Type B pancreatic cell (in vitro differentiated cells): Measurements from ENCODE around the gene SLC6A19. TPM values are rescaled to one million over a fixed set of nuclear protein-coding genes. Genes with fewer than 3 reads are reported as not detected.

Source experiments
- DNase-seq: peaks from one replicate; pipeline ENCODE4 v3.0.0; 2021; ENCODE audit warnings: mixed read lengths; ENCODE audit not compliant: unreplicated experiment; ENCODE audit errors: extremely low spot score
- H3K27ac Mint-ChIP-seq: 2 replicates; pipeline ENCODE4 v1.8.0; 2021; ENCODE audit warnings: mild to moderate bottlenecking, mixed read lengths
- H3K27me3 Mint-ChIP-seq: 2 replicates; pipeline ENCODE4 v1.8.0; 2021; ENCODE audit warnings: mixed read lengths
- H3K36me3 Mint-ChIP-seq: 2 replicates; pipeline ENCODE4 v1.8.0; 2021; ENCODE audit warnings: mixed read lengths
- H3K4me1 Mint-ChIP-seq: one replicate; pipeline ENCODE4 v1.8.0; 2021; ENCODE audit warnings: mixed read lengths; ENCODE audit not compliant: unreplicated experiment
- H3K4me3 Mint-ChIP-seq: 2 replicates; pipeline ENCODE4 v1.8.0; 2021; ENCODE audit warnings: mild to moderate bottlenecking, mixed read lengths
- H3K9me3 Mint-ChIP-seq: 2 replicates; pipeline ENCODE4 v1.8.0; 2021; ENCODE audit warnings: mixed read lengths
- CTCF ChIP-seq: fragments of 200-600 bp; sonication (generic); conservative IDR thresholded peaks from 2 replicates; pipeline ENCODE4 v1.5.0; 2021; ENCODE audit warnings: antibody characterized with exemption, mild to moderate bottlenecking
- total RNA-seq: library from RNA; stranded (reverse); gene quantifications from 2 replicates; pipeline ENCODE4 v1.2.1, GENCODE V29; 2021; ENCODE audit warnings: low replicate concordance

SLC6A19 gene
- total RNA-seq, 1 donor from 2014 or later, result 12.6 TPM

DNA sequence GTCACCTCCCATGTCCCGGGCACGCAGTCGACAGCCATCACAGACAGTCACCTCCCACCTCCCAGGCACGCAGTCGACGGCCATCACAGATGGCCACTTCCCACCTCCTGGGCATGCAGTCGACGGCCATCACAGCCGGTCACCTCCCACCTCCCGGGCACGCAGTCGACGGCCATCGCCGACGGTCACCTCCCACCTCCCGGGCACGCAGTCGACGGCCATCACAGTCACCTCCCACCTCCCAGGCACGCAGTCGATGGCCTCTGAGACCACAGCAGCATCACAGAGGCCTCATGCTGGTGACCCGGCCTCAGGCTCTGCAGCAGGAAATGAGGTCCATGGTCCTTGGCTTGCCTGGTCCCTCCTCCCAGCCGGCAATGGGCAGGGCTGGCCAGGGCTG, 5.5 kb upstream of the SLC6A19 start:
- H3K4me3 Mint-ChIP-seq, result no peak overlapping the region

GRCh38 chr5:1196562-1196961, 4.8 kb upstream of the SLC6A19 start:
- H3K9me3 Mint-ChIP-seq, result no peaks in the 10 kb centered on the region
- no peaks in the 10 kb centered on the region for H3K4me1 Mint-ChIP-seq
- no peak overlapping the region for H3K27ac Mint-ChIP-seq
- TF ChIP-seq CTCF, result no peak
- no peak for DNase-seq
- no peaks in the 10 kb centered on the region for H3K36me3 Mint-ChIP-seq
- peaks cover 16% of the 10 kb centered on the region for H3K27me3 Mint-ChIP-seq
- H3K4me3 Mint-ChIP-seq, result no peak overlapping the region

More for the DNA sequence above, 5.5 kb upstream of the SLC6A19 start:
- no peak for DNase-seq
- Mint-ChIP-seq H3K27ac (no peak overlapping the region), H3K27me3 (peaks cover 17% of the 10 kb centered on the region), H3K36me3 (no peaks in the 10 kb centered on the region), H3K4me1 (no peaks in the 10 kb centered on the region), H3K9me3 (no peaks in the 10 kb centered on the region)
- no peak for TF ChIP-seq CTCF

GRCh38 chr5:1197876-1198666, 3.3 kb upstream of the SLC6A19 start:
- no peaks in the 10 kb centered on the region for H3K4me1 Mint-ChIP-seq
- TF ChIP-seq CTCF, result no peak
- no peaks in the 10 kb centered on the region for H3K9me3 Mint-ChIP-seq
- no peak overlapping the region for H3K27ac Mint-ChIP-seq
- no peak for DNase-seq
- H3K4me3 Mint-ChIP-seq, result no peak overlapping the region
- peaks cover 13% of the 10 kb centered on the region for H3K27me3 Mint-ChIP-seq
- no peaks in the 10 kb centered on the region for H3K36me3 Mint-ChIP-seq

- no peak for DNase-seq
- Mint-ChIP-seq H3K4me1 (no peaks in the 10 kb centered on the region), H3K27me3 (peaks cover 12% of the 10 kb centered on the region), H3K4me3 (no peak overlapping the region), H3K36me3 (no peaks in the 10 kb centered on the region), H3K27ac (no peak overlapping the region), H3K9me3 (no peaks in the 10 kb centered on the region)
- no peak for TF ChIP-seq CTCF
These were observed 2.1 kb upstream of the SLC6A19 start for GRCh38 chr5:1199340-1199648.

DNA sequence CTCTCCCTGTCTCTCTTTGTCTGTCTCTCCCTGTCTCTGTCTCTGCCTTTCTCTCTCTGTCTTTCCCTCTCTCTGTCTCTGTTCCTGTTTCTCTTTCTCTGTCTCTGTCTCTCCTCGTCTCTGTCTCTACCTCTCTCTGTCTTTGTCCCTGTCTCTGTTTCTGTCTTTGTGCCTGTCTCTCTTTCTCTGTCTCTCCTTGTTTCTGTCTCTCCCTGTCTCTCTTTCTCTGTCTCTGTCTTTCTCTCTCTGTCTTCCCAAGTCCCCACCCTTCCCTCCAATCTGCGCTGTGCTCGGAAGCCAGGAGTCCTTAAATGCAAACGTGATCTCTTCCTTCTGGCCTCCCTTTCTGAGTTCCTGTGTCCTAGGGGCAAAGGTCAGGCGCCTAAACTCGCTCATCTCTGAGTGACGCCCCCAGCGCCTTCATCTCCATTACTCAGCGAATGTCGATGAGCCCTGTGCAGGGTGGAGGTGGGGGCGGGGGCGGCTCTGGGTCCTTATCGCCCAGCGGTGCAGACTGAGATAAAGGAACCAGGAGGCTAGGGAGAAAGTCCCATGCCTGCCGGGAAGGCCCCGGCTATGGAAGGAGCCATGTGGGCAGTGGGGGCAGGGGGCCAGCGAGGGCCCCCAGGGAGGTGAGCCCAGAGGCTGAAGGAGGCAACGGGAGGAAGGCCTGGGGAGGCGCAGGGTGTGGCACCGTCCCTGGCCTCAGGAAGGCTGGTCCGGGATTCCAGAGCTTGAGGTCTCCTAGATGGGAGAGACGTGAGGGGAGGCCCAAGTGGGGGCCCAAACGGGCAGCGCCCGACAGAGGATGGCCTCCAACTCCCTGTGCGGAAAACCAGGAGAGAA, 1.5 kb upstream of the SLC6A19 start:
- no peak for TF ChIP-seq CTCF
- Mint-ChIP-seq H3K27ac (no peak overlapping the region), H3K4me3 (no peak overlapping the region), H3K9me3 (no peaks in the 10 kb centered on the region), H3K36me3 (no peaks in the 10 kb centered on the region), H3K4me1 (peaks cover 3% of the 10 kb centered on the region), H3K27me3 (peaks cover 6% of the 10 kb centered on the region)
- no peak for DNase-seq
